CD14-positive monocyte (primary cell): Measurements from ENCODE around the gene POLK. TPM values are rescaled to one million over a fixed set of nuclear protein-coding genes. Genes with fewer than 3 reads are reported as not detected.

Experiments
- DNase-seq, 3 donors: peaks; one replicate each; pipeline ENCODE4 v3.0.0-alpha.2; 2011 to 2022
- H2AFZ ChIP-seq: 2 replicates; pipeline ENCODE4 v1.6.0; 2012; ENCODE audit warnings: mild to moderate bottlenecking, low read depth, low read length, inconsistent platforms; ENCODE audit not compliant: insufficient read depth, poor library complexity, severe bottlenecking
- H3K27ac ChIP-seq, 2 donors: 1 replicate in 1 of 2; 2 replicates in 1 of 2; pipeline ENCODE4 v1.5.1; 2012 to 2013; ENCODE audit warnings: low read length in 2 of 2, control low read depth in 1 of 2, inconsistent platforms in 1 of 2, low read depth in 1 of 2, mild to moderate bottlenecking in 1 of 2
- H3K27me3 ChIP-seq, 2 donors: one replicate each; pipeline versions ENCODE4 v1.6.0 to v1.6.1; 2011 to 2013; ENCODE audit warnings: low read length in 2 of 2; ENCODE audit not compliant: control insufficient read depth in 2 of 2, insufficient read depth in 2 of 2
- H3K36me3 ChIP-seq, 2 donors: replicated peaks in 1 of 2; 1 replicate in 1 of 2; 2 replicates in 1 of 2; pipeline versions ENCODE4 v1.5.1 to v1.6.1; 2012 to 2013; ENCODE audit warnings: low read length in 2 of 2, control low read depth in 1 of 2, inconsistent platforms in 1 of 2, mild to moderate bottlenecking in 1 of 2; ENCODE audit not compliant: insufficient read depth in 2 of 2, control insufficient read depth in 1 of 2
- H3K4me1 ChIP-seq, 2 donors: 1 replicate in 1 of 2; 2 replicates in 1 of 2; pipeline versions ENCODE4 v1.5.1 to v1.6.1; 2012 to 2013; ENCODE audit warnings: low read length in 2 of 2, control low read depth in 1 of 2, inconsistent platforms in 1 of 2, mild to moderate bottlenecking in 1 of 2, moderate library complexity in 1 of 2; ENCODE audit not compliant: insufficient read depth in 2 of 2, control insufficient read depth in 1 of 2
- H3K4me2 ChIP-seq: replicated peaks from 2 replicates; pipeline ENCODE3; 2012; ENCODE audit warnings: low read length, moderate library complexity, mild to moderate bottlenecking; ENCODE audit not compliant: poor library complexity, severe bottlenecking; ENCODE audit errors: extremely low read depth
- H3K4me3 ChIP-seq, 3 experiments: fragments of 200-600 bp in 1 of 3; sonication (generic) in 1 of 3; replicated peaks in 1 of 3; 1 replicate in 2 of 3; 2 replicates in 1 of 3; pipeline ENCODE4 v1.5.1; 2011 to 2013; ENCODE audit warnings: low read length in 3 of 3, mild to moderate bottlenecking in 3 of 3, control low read depth in 2 of 3, low read depth in 2 of 3, inconsistent platforms in 1 of 3, moderate library complexity in 1 of 3
- H3K79me2 ChIP-seq: 2 replicates; pipeline ENCODE4 v1.6.0; 2012; ENCODE audit warnings: mild to moderate bottlenecking, control low read depth, inconsistent platforms, low read length, moderate library complexity; ENCODE audit not compliant: insufficient read depth
- H3K9ac ChIP-seq: 2 replicates; pipeline ENCODE4 v1.6.0; 2017; ENCODE audit warnings: low read length, mild to moderate bottlenecking; ENCODE audit not compliant: insufficient read depth, poor library complexity, severe bottlenecking
- H3K9me3 ChIP-seq, 2 donors: replicated peaks in 1 of 2; 1 replicate in 1 of 2; 2 replicates in 1 of 2; pipeline versions ENCODE4 v1.5.1 to v1.6.1; 2012 to 2013; ENCODE audit warnings: low read length in 2 of 2, control low read depth in 1 of 2; ENCODE audit not compliant: control insufficient read depth in 1 of 2, insufficient read depth in 1 of 2
- H4K20me1 ChIP-seq: 2 replicates; pipeline ENCODE4 v1.6.0; 2012; ENCODE audit warnings: mild to moderate bottlenecking, low read length, control low read depth, moderate library complexity; ENCODE audit not compliant: insufficient read depth
- H3K27ac Mint-ChIP-seq, 7 donors: one replicate each; pipeline ENCODE4 v1.8.0; 2020; ENCODE audit warnings: mild to moderate bottlenecking in 7 of 7, mixed read lengths in 7 of 7, moderate library complexity in 6 of 7, inconsistent platforms in 2 of 7
- H3K27me3 Mint-ChIP-seq, 3 donors: one replicate each; pipeline ENCODE4 v1.8.0; 2021 to 2022; ENCODE audit warnings: low read depth in 3 of 3, mild to moderate bottlenecking in 3 of 3, mixed read lengths in 3 of 3, moderate library complexity in 3 of 3, inconsistent platforms in 1 of 3
- H3K36me3 Mint-ChIP-seq, 2 donors: one replicate each; pipeline ENCODE4 v1.8.0; 2020; ENCODE audit warnings: mixed read lengths in 2 of 2, inconsistent platforms in 1 of 2, mild to moderate bottlenecking in 1 of 2
- H3K4me1 Mint-ChIP-seq: one replicate; pipeline ENCODE4 v1.8.0; 2020; ENCODE audit warnings: mild to moderate bottlenecking, mixed read lengths
- H3K4me3 Mint-ChIP-seq, 2 donors: one replicate each; pipeline ENCODE4 v1.8.0; 2020; ENCODE audit warnings: mild to moderate bottlenecking in 2 of 2, mixed read lengths in 2 of 2, moderate library complexity in 1 of 2
- H3K9me3 Mint-ChIP-seq, 7 donors: one replicate each; pipeline ENCODE4 v1.8.0; 2020 to 2022; ENCODE audit warnings: mixed read lengths in 7 of 7, mild to moderate bottlenecking in 6 of 7, moderate library complexity in 6 of 7, inconsistent platforms in 2 of 7
- CTCF ChIP-seq: fragments of 200-600 bp; IDR thresholded peaks from one replicate; pipeline ENCODE4 v1.8.0; 2022; ENCODE audit warnings: antibody characterized with exemption, mild to moderate bottlenecking
- WGBS: methylation state at CpG from one replicate; pipeline ENCODE4 v1.1.5; 2013; ENCODE audit warnings: missing lambda C conversion rate; ENCODE audit not compliant: insufficient coverage; 5-methylcytosine and 5-hydroxymethylcytosine counted together
- intact Hi-C, 2 donors: fragments of 100-400 bp; cut with micrococcal nuclease; formaldehyde crosslinking; loops; one replicate each; pipeline versions ENCODE4 v1.15.0 to v1.15.1; 2023
- polyA plus RNA-seq, 3 donors: library from polyadenylated mRNA; depleted of rRNA in 1 of 3; unstranded in 2 of 3; stranded (reverse) in 1 of 3; fragments of 300-500 nt in 2 of 3; fragments of >200 nt in 1 of 3; fragmentation: Illumina TruSeq in 2 of 3; gene quantifications; 1 replicate in 2 of 3; 2 replicates in 1 of 3; pipeline ENCODE4 v1.2.3, GENCODE V29; 2012 to 2021

POLK gene
- polyA plus RNA-seq, 3 donors, result 18.1 to 27.2 (median 22.3) TPM

DNA sequence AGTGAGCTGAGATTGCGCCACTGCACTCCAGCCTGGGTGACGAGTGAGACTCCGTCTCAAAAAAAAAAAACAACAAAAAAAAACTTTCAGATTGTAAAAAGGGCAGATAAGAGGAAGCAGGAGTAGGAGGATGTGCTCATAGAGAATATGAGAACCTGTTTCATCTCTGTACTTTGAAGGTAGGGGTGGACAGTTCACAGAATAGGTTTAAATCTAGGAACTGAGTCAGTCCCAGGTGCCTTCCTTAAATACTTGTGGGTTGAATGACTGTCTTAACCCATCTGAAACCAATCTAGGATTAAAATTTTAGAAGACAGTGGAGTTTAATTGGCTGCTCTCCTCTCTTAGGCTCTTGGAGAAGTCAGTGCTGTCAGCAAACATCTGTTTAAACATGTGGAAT is 12.4 kb downstream of the POLK start:
- H3K27me3 Mint-ChIP-seq, result no peaks in the 10 kb centered on the region
- H3K36me3 Mint-ChIP-seq, result peaks cover 21 to 34% of the 10 kb centered on the region in 2 donors

GRCh38 chr5:75524591-75524990 is 12.9 kb downstream of the POLK start:
- Histone ChIP-seq H2AFZ (no peak overlapping the region), H4K20me1 (peaks cover 10% of the 10 kb centered on the region), H3K4me2 (peak overlapping the region; percentile 52), H3K4me1 (peaks cover 37 to 57% of the 10 kb centered on the region in 2 donors), H3K27ac (peak overlapping the region in 1 of 2 donors; percentile 68), H3K4me3 (peak overlapping the region in 1 of 3 experiments; percentile 42), H3K36me3 (peaks cover 5 to 21% of the 10 kb centered on the region in 2 donors), H3K79me2 (peaks cover 92% of the 10 kb centered on the region), H3K27me3 (no peaks in the 10 kb centered on the region), H3K9ac (no peak overlapping the region), H3K9me3 (peaks cover 5 to 15% of the 10 kb centered on the region in 2 donors)
- Mint-ChIP-seq H3K36me3 (peaks cover 20 to 34% of the 10 kb centered on the region in 2 donors), H3K27me3 (no peaks in the 10 kb centered on the region), H3K4me1 (peaks cover 47% of the 10 kb centered on the region), H3K27ac (peak overlapping the region; percentile 75 to 95 (median 92)), H3K4me3 (no peak overlapping the region), H3K9me3 (peaks cover 13 to 23% (median 17%) of the 10 kb centered on the region in 7 donors)
- no CpG with 5 or more reads among the region's 1 CpG for WGBS
- no peak for TF ChIP-seq CTCF
- intact Hi-C loops, result no loop called here
- DNase-seq, result no peak

More for the DNA sequence above, 12.4 kb downstream of the POLK start:
- Histone ChIP-seq H3K4me3 (peak overlapping the region in 1 of 3 experiments; percentile 42), H3K4me1 (peaks cover 37 to 57% of the 10 kb centered on the region in 2 donors), H4K20me1 (peaks cover 15% of the 10 kb centered on the region), H3K27me3 (no peaks in the 10 kb centered on the region), H3K4me2 (peak overlapping the region; percentile 52), H3K9ac (no peak overlapping the region), H3K79me2 (peaks cover 92% of the 10 kb centered on the region), H3K27ac (peak overlapping the region; percentile 68 to 74), H2AFZ (no peak overlapping the region), H3K9me3 (peaks cover 5 to 15% of the 10 kb centered on the region in 2 donors), H3K36me3 (peaks cover 5 to 21% of the 10 kb centered on the region in 2 donors)
- TF ChIP-seq CTCF, result no peak
- peaks cover 48% of the 10 kb centered on the region for H3K4me1 Mint-ChIP-seq
- WGBS, result no CpG with 5 or more reads among the region's 3 CpGs
- intact Hi-C loops, result no loop called here
- H3K4me3 Mint-ChIP-seq, result peak overlapping the region; percentile 9 to 55
- H3K27ac Mint-ChIP-seq, result peak overlapping the region; percentile 75 to 95 (median 92)
- peak; percentile 46 to 63 (median 59) for DNase-seq
- peaks cover 14 to 24% (median 18%) of the 10 kb centered on the region in 7 donors for H3K9me3 Mint-ChIP-seq
